MV-4-11 (cell line): Measurements from ENCODE around the gene MBP.
"Not testable (repeated sequence)": the region's sequence is repeated elsewhere in the genome, so short reads cannot be mapped to it uniquely, and the experiment has no call there.

Source experiments
- DNase-seq: peaks from one replicate; lab custom pipeline; 2025; lab: John Stamatoyannopoulos, UW

The MBP gene

GRCh38 chr18:77004555-77005380 is 127.8 kb downstream of the MBP start:
- DNase-seq: peak; percentile 87

GRCh38 chr18:77003316-77003715 is 129.3 kb downstream of the MBP start:
- no peak for DNase-seq

GRCh38 chr18:77002496-77002895 is 130.1 kb downstream of the MBP start:
- DNase-seq: no peak

- no peak for DNase-seq
Observed at GRCh38 chr18:77001979-77002378, 130.6 kb downstream of the MBP start.

- no peak for DNase-seq
Observed at GRCh38 chr18:77001041-77001440, 131.5 kb downstream of the MBP start.

- peak; percentile 34 for DNase-seq
Observed at GRCh38 chr18:77000527-77000926, 132.1 kb downstream of the MBP start.

- DNase-seq: no peak
Observed at GRCh38 chr18:76999077-76999476, 133.5 kb downstream of the MBP start.

GRCh38 chr18:76997951-76998808 is 134.4 kb downstream of the MBP start:
- DNase-seq: no peak

- no peak for DNase-seq
Observed at GRCh38 chr18:76996429-76996828, 136.2 kb downstream of the MBP start.

GRCh38 chr18:76995896-76996295 is 136.7 kb downstream of the MBP start:
- no peak for DNase-seq

GRCh38 chr18:76994086-76994654 is 138.4 kb downstream of the MBP start:
- DNase-seq: no peak

- DNase-seq: no peak
Observed at GRCh38 chr18:76993573-76993972, 139.0 kb downstream of the MBP start.

- no peak for DNase-seq
Observed at GRCh38 chr18:76993085-76993382, 139.5 kb downstream of the MBP start.

GRCh38 chr18:76992226-76993084 is 140.1 kb downstream of the MBP start:
- DNase-seq: no peak

GRCh38 chr18:76991021-76991688 is 141.4 kb downstream of the MBP start:
- peak; percentile 57 for DNase-seq

- DNase-seq: not testable (repeated sequence)
Observed at GRCh38 chr18:76990343-76991020, 142.1 kb downstream of the MBP start.

- no peak for DNase-seq
Observed at GRCh38 chr18:76989647-76990190, 142.9 kb downstream of the MBP start.

GRCh38 chr18:76988827-76989646 is 143.5 kb downstream of the MBP start:
- no peak for DNase-seq

GRCh38 chr18:76988031-76988826 is 144.4 kb downstream of the MBP start:
- peak; percentile 64 for DNase-seq
